Bone marrow (tissue), 2 donors: Measurements from ENCODE around the gene RHNO1.

Experiments used
- DNase-seq, 2 donors: peaks; one replicate each; lab custom pipeline; 2025; lab: John Stamatoyannopoulos, UW

The RHNO1 gene

GRCh38 chr12:2877047-2877952, at the start of gene RHNO1, which contains the start of gene FOXM1:
Gene RHNO1, plus strand, starts transcription at chr12:2877223. Its CDS starts 8,144 bp downstream, at chr12:2885367.
Gene FOXM1, minus strand, starts transcription at chr12:2877174. Its CDS starts 2,696 bp downstream, at chr12:2874478.
- peak; percentile 46 to 80 for DNase-seq

- no peak for DNase-seq
These were observed 47.7 kb upstream of the RHNO1 start for GRCh38 chr12:2829275-2829674.

- DNase-seq: no peak
These were observed 44.4 kb upstream of the RHNO1 start for GRCh38 chr12:2832550-2833127.

GRCh38 chr12:2833327-2833726, 43.7 kb upstream of the RHNO1 start:
- DNase-seq: no peak

- DNase-seq: no peak
These were observed 43.2 kb upstream of the RHNO1 start for GRCh38 chr12:2833810-2834209.

GRCh38 chr12:2834581-2835491, 42.2 kb upstream of the RHNO1 start, which contains the start of gene NRIP2:
Gene NRIP2, minus strand, starts transcription at chr12:2835035. Its CDS starts 52 bp downstream, at chr12:2834983.
- no peak for DNase-seq

- no peak for DNase-seq
These were observed 41.2 kb upstream of the RHNO1 start for GRCh38 chr12:2835691-2836403.

GRCh38 chr12:2836574-2836973, 40.4 kb upstream of the RHNO1 start:
- no peak for DNase-seq

- DNase-seq: no peak
These were observed 35.9 kb upstream of the RHNO1 start for GRCh38 chr12:2841056-2841650.

GRCh38 chr12:2842948-2843347, 34.1 kb upstream of the RHNO1 start:
- no peak for DNase-seq

GRCh38 chr12:2844786-2845185, 32.2 kb upstream of the RHNO1 start:
- DNase-seq: no peak

- DNase-seq: no peak
These were observed 31.7 kb upstream of the RHNO1 start for GRCh38 chr12:2845280-2845679.

- no peak for DNase-seq
These were observed 25.1 kb upstream of the RHNO1 start for GRCh38 chr12:2851931-2852330.

GRCh38 chr12:2853626-2854025, 23.4 kb upstream of the RHNO1 start:
- DNase-seq: peak in 1 of 2 donors; percentile 28

- DNase-seq: no peak
These were observed 22.2 kb upstream of the RHNO1 start for GRCh38 chr12:2854669-2855453.

GRCh38 chr12:2855546-2855945, 21.5 kb upstream of the RHNO1 start:
- DNase-seq: no peak

- no peak for DNase-seq
These were observed 21.0 kb upstream of the RHNO1 start for GRCh38 chr12:2856051-2856450.

- DNase-seq: no peak
These were observed 20.0 kb upstream of the RHNO1 start, which contains the start of gene TEX52 for GRCh38 chr12:2857021-2857431. Gene TEX52, minus strand, starts transcription at chr12:2857039. Its CDS starts 13 bp downstream, at chr12:2857026.

GRCh38 chr12:2857576-2857975, 19.4 kb upstream of the RHNO1 start:
- DNase-seq: no peak

GRCh38 chr12:2858334-2858733, 18.7 kb upstream of the RHNO1 start:
- DNase-seq: no peak
